OCI-LY1 (cell line): ENCODE data around the gene SERPINB12.

ENCODE experiments used
- CTCF ChIP-seq: fragments of 200-600 bp; sonication (generic), shearing (Covaris generic); IDR thresholded peaks from 2 replicates; pipeline ENCODE4 v1.5.1; 2017; ENCODE audit warnings: mild to moderate bottlenecking, antibody characterized with exemption, low read length, moderate library complexity, mixed read lengths
- EZH2 ChIP-seq: fragments of 200-600 bp; sonication (generic), shearing (Covaris generic); IDR thresholded peaks from 2 replicates; pipeline ENCODE4 v1.8.0; 2017; ENCODE audit warnings: borderline replicate concordance, mixed run types, mild to moderate bottlenecking, antibody characterized with exemption, low read length, moderate library complexity, mixed read lengths

- TF ChIP-seq CTCF (no peak), EZH2 (no peak)
Measured at GRCh38 chr18:63570721-63571120, 28.6 kb downstream of the SERPINB12 start.
